HepG2 (cell line): ENCODE results near the gene CCNB1IP1.

ENCODE experiments used
- ATF2 ChIP-seq: sonication (generic); formaldehyde crosslinking; IDR thresholded peaks from 2 replicates; pipeline ENCODE4 v1.4.0; 2020; ENCODE audit warnings: missing genetic modification reagents
- CTCF ChIP-seq: sonication (generic); formaldehyde crosslinking; IDR thresholded peaks from 2 replicates; pipeline ENCODE4 v1.5.0; 2020; ENCODE audit warnings: mild to moderate bottlenecking, missing genetic modification reagents, moderate library complexity
- PBX2 ChIP-seq: IDR thresholded peaks from 2 replicates; pipeline ENCODE4 v1.6.1; 2016; ENCODE audit warnings: control low read depth
- PHF8 ChIP-seq: sonication (generic); formaldehyde crosslinking; IDR thresholded peaks from 2 replicates; pipeline ENCODE4 v1.5.0; 2020; ENCODE audit warnings: missing genetic modification reagents
- POLR2AphosphoS5 ChIP-seq: IDR thresholded peaks from 2 replicates; pipeline ENCODE4 v1.6.1; 2012; ENCODE audit warnings: low read depth, low read length
- ZFP37 ChIP-seq: sonication (generic); formaldehyde crosslinking; IDR thresholded peaks from 2 replicates; pipeline ENCODE4 v1.4.0; 2020; ENCODE audit warnings: missing genetic modification reagents, borderline replicate concordance
- ZMYM2 ChIP-seq: sonication (generic); formaldehyde crosslinking; IDR thresholded peaks from 2 replicates; pipeline ENCODE4 v1.8.0; 2022; ENCODE audit warnings: mild to moderate bottlenecking, missing genetic modification reagents
- ZSCAN12 ChIP-seq: sonication (generic); formaldehyde crosslinking; IDR thresholded peaks from 2 replicates; pipeline ENCODE4 v1.9.0; 2021; ENCODE audit warnings: mild to moderate bottlenecking, missing genetic modification reagents

- no peak for TF ChIP-seq ZMYM2 (CRISPR knock-in tag)
- no peak for TF ChIP-seq ZSCAN12
- no peak for TF ChIP-seq PHF8
- TF ChIP-seq CTCF (CRISPR knock-in tag) = no peak
- TF ChIP-seq POLR2AphosphoS5 = no peak
- no peak for TF ChIP-seq ATF2 (CRISPR knock-in tag)
- TF ChIP-seq ZFP37 (CRISPR knock-in tag) = no peak
- no peak for TF ChIP-seq PBX2
These were observed 389 bp upstream of the CCNB1IP1 start for GRCh38 chr14:20333494-20333841.
